Measurements from ENCODE around the gene STK10. TPM values are rescaled to one million over a fixed set of nuclear protein-coding genes. Genes with fewer than 3 reads are reported as not detected.

The STK10 gene
- total and polyA plus RNA-seq, 2 of the 8 experiments (the other 6 are each of a cell fraction or from before 2014, with no cell fraction given), result 10.5 to 21.4 TPM

GRCh38 chr5:172002840-172003512, 185.0 kb downstream of the STK10 start (continued):
- TF ChIP-seq CTCF (IDR thresholded peaks at IDR 0.05; ENCODE audit: control extremely low read depth in 1 of 3, insufficient read depth in 1 of 3, low read depth in 1 of 3, low read length in 3 of 3), result no peak
- no peak for TF ChIP-seq GABPA (IDR thresholded peaks at IDR 0.05; ENCODE audit: borderline replicate concordance, insufficient read depth, low read length)
- TF ChIP-seq TBP (IDR thresholded peaks at IDR 0.05; ENCODE audit: low read depth, low read length), result no peak
- no peak for TF ChIP-seq HDAC2 (IDR thresholded peaks at IDR 0.05; ENCODE audit: borderline replicate concordance in 1 of 2, low read depth in 2 of 2, low read length in 2 of 2)
- TF ChIP-seq BCL11A (IDR thresholded peaks at IDR 0.05; ENCODE audit: low read depth in 2 of 2, low read length in 2 of 2), result no peak
- no peak for TF ChIP-seq PHF8 (conservative IDR thresholded peaks at IDR 0.05; ENCODE audit: low read depth, low read length)

Measured in H1 (cell line).